ENCODE measurements around the gene PHRF1.

Gene PHRF1

GRCh38 chr11:614021-614622 lies 37.9 kb downstream of the PHRF1 start:
- DNase-seq (ENCODE audit: low read depth in 2 of 2, low spot score in 1 of 2): no peak

- no peak for DNase-seq (ENCODE audit: low read depth in 2 of 2, low spot score in 1 of 2)
These were observed 38.6 kb downstream of the PHRF1 start for GRCh38 chr11:614623-615503.

- peak; percentile 82 to 85 for DNase-seq (ENCODE audit: low read depth in 2 of 2, low spot score in 1 of 2)
These were observed 39.4 kb downstream of the PHRF1 start, which contains the start of gene IRF7 for GRCh38 chr11:615504-616319. TSS of gene IRF7 (minus strand) at chr11:615950. CDS start at chr11:615364, 586 bp downstream.

DNA sequence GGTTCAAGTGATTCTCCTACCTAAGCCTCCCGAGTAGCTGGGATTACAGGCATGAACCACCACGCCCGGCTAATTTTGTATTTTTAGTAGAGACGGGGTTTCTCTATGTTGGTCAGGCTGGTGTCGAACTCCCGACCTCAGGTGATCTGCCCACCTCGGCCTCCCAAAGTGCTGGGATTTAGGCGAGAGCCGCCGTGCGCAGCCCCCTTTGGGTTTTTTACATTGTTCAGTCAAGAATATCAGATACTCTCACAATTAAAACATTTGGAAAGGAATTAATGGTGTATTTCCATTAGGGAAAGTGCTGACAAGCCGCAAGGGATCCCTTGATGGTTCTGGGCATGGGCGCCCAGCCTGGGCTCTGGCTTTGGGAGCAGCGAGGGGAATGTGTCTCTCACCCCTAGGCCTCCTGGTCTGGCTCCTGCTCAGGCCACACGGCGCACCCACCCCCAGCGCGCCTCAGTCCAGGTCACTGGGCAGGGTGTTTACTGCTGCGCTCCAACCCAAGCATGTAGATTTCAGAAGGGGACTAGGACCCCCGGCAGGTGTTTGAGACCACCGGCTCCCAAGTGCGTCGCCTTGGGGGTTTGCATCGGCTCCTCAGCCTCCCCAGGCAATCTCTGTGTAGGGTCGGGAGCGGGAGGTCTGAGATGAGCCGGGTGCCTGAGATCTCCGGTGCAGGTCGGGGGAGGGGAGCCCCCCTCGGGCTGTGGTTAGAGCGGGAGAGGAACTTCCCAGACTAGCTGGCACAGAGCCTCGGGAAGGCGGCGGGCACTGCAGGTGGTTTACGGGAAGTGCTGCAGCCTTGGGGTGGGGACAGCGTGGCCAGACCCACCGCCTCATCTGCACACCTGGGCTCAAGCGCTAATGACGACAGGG lies 40.3 kb downstream of the PHRF1 start:
- no peak for DNase-seq (ENCODE audit: low read depth in 2 of 2, low spot score in 1 of 2)

DNA sequence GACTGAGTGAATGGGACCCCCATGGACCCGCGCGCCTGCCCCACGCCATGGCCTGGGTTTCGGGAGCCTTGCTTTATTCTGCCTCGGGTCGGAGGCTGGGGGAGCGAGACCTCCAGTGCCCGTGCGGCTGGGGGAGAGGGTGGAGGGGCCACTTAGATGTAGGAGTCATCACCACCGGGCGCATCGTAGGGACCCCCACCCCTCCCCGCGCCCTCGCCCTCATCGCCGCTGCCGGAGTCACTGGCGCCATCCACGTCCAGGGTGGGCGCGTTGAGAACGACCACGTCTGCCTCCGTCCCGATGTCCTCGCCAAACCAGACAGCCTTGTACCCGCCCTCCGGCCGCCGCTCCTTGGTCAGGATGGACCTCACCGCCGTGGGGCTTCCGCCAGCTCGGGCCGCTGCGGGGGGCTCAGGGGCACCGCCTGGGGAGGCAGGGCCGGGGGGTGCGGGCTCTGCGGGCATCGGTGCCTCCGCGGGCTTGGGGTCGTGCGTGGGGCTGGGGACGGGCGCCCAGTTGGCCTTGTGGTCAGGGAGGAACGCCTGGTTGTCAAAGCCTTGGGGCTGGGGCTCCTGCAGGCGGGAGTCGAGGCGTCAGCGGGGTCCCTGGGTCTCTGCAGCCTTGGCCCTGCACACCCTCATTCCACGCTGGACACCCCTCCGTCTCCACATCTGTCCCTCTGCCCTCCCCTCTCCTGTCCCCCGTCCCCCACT lies 41.1 kb downstream of the PHRF1 start:
- no peak for DNase-seq (ENCODE audit: low read depth in 2 of 2, low spot score in 1 of 2)

DNA sequence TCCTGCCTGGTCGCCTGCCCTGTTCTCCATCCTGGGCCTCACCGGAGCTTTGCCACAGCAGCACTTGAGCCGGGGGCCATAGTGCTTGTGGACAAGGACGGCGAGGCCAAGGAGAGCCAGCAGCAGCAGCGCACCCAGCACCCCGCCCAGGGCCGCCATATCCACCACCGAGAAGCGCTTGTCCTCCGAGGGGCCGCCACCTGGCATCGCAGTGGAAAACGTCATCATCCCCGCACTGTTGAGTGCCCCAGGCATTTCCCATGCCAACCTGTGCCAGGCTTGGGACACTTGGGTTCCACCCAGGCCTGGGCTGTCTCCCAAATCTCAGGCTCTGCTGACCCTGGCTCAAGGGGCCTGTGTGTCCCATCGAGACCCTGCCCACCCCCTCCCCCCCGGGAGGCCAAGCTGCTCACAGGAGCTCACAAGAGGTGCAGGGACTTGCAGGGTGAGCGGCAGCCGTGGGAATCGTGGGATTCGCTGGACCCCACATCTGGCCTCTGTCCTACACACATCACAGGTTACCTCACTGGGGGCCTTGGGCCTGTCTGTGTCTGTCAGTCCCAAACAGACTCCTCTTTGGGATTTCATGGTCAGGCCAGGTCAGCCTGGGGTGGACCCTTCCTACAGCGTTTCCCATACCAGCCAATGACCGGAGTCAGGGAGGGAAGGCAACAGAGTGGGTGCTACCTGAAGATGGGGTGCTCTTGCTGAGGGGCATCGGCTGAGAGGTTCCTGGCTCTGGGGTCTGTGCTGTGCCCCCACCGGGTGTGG lies 41.8 kb downstream of the PHRF1 start:
- DNase-seq (ENCODE audit: low read depth in 2 of 2, low spot score in 1 of 2): no peak

DNA sequence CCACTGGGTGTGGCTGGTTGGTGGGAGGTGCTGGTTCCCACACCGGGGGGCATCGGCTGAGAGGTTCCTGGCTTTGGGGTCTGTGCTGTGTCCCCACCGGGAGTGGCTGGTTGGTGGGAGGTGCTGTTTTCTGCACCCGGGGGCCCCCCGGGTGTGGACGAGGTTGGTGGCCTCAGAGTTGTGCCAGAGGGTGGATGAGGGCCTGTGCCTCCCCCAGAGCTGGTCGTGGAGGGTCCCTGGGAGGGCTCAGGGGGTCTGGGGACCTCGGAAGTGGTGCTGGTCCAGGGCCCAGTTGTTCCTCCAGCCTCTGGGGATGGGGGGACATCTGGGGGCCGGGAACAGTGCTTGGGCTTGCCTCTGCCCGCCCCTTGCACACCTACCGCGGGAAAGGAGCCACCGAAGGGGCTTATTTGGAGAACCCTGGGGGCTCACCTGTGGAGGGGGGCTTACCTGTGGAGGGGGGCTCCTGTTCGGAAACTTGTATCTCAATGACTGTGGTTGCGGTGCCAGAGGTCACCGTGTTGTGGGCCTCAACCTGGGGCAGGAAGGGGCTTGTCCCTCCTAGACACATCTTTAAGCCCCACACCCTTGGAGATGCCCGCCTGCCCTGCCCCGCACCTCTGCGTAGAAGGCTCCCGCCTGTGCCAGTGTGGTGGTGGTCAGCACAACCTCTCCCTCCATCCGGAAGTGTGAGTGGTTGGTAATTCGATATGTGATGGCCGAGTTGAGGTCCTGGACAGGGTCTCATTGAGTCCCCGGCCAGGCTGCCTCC lies 42.8 kb downstream of the PHRF1 start:
- no peak for DNase-seq (ENCODE audit: low read depth in 2 of 2, low spot score in 1 of 2)

GRCh38 chr11:619628-620050 lies 43.4 kb downstream of the PHRF1 start:
- DNase-seq (ENCODE audit: low read depth in 2 of 2, low spot score in 1 of 2): no peak

- DNase-seq (ENCODE audit: low read depth in 2 of 2, low spot score in 1 of 2): no peak
These were observed 43.9 kb downstream of the PHRF1 start for GRCh38 chr11:620201-620600.

DNA sequence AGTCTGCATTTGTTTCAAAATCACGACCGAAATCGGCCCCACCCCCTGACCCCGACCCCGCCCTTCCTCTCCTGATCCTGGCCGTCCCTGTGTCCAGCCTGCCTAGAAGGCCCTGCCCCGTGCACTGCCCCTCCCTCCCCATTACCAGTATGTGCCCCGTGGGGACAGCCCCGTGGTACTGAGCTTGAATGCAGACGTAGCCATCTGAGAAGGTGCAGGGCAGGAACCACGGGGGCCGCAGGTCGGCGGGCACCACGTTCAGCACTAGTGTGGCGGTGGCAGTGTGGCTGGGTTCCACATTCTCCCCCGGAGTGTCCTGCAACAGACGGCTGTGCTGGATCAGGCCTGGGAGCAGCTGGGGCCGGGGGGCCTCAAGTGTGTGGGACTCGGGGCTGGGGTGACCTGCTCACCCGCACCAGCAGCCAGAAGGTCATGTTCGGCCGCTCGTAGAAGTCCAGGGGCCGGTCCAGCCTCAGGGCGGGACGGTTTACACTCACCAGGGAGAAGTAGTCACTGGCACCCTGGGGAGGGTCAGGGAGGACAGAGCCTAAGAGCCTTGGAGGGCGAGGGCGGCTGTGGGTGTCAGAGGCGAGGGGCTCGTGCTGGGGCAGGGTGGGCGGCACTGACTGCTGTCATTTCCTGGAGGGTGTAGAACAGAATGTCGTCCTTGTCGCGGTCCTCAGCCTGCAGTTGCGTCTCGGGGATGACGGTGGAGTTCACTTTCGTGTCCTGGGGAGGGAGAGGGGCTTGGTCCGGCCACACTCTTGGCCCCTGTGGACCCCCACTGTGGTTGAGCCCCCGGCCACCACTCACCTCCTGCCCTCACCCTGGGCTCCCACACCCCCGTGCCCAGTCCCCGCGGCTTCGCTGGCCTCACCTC lies 44.9 kb downstream of the PHRF1 start:
- no peak for DNase-seq (ENCODE audit: low read depth in 2 of 2, low spot score in 1 of 2)

- DNase-seq (ENCODE audit: low read depth in 2 of 2, low spot score in 1 of 2): no peak
These were observed 45.6 kb downstream of the PHRF1 start for GRCh38 chr11:621838-622237.

DNA sequence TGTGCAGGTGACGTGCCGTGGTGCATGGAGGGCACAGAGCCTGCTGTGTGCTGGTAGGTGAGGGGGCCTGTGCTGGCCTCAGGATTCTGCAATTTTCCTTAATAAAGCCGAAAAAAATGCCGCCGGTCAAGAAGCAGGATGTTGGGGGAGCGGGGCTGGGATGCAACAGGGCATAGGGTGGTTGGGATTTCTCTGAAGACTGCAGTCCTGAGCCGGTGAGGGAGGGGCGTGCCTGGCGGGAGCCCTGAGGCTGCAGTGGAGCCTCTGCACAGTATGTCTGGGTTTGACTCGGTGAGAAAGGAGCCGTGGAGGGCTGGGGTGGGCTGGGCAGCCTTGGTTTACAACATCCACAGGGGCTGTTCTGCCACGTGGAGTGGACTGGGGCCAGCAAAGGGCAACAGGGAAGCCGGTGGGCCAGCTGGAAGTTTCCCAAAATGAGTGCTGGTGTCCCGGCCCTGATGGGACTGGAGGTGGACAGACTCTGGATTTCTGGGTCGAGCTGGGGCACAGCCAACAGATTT lies 47.1 kb downstream of the PHRF1 start:
- DNase-seq (ENCODE audit: low read depth in 2 of 2, low spot score in 1 of 2): no peak

GRCh38 chr11:623999-624704 lies 47.9 kb downstream of the PHRF1 start:
- DNase-seq (ENCODE audit: low read depth in 2 of 2, low spot score in 1 of 2): no peak

- no peak for DNase-seq (ENCODE audit: low read depth in 2 of 2, low spot score in 1 of 2)
These were observed 48.7 kb downstream of the PHRF1 start, which contains the start of gene CDHR5 for GRCh38 chr11:624705-625635. TSS of gene CDHR5 (minus strand) at chr11:624955. CDS start at chr11:624902, 53 bp downstream.

DNA sequence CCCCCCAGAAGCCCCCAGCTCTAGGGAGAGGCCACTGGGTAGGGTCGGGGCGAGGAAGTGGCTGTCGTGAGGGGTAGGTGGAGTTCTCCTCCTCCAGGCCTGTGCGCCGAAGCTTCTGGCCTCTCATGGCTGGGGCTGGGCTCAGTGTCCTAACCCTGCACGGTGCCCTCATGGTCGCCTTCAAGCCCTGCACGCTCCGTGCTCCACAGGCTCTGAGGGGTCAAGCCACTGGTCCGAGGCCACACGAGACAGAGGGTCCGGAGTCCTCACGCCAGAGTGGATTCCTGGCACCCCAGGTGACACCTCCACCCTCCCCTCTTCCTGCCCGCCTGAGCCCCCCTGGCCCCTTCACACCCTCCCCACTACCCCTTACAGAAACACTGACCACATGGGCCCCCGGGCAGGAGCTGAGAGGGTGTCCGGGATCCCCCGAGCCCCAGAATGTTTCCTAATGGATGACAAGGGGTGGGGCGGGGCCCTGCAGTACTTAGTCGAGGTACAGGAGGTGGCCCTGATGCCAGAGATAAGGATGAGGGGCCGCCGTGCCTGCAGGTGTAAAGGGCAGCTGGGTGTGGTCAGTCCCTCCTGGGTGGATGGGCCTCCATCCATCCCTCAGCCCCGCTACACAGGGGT lies 49.5 kb downstream of the PHRF1 start:
- DNase-seq (ENCODE audit: low read depth in 2 of 2, low spot score in 1 of 2): no peak
